Measurements from ENCODE around the gene NDUFAF5.

Gene NDUFAF5

GRCh38 chr20:13852306-13852705 is 67.5 kb downstream of the NDUFAF5 start:
- no peak for TF ChIP-seq CTCF (IDR thresholded peaks at IDR 0.05; ENCODE audit: insufficient read depth, low read length)
- TF ChIP-seq GABPA (IDR thresholded peaks at IDR 0.05; ENCODE audit: low read depth) = no peak
- TF ChIP-seq POLR2AphosphoS5 (IDR thresholded peaks at IDR 0.05; ENCODE audit: low read depth) = no peak
- no peak for TF ChIP-seq SPI1 (IDR thresholded peaks at IDR 0.05; ENCODE audit: borderline replicate concordance, low read depth)
- TF ChIP-seq REST (IDR thresholded peaks at IDR 0.05; ENCODE audit: insufficient replicate concordance, low read depth) = no peak
- H3K27me3 ChIP-seq (ENCODE audit: insufficient read depth, poor library complexity, severe bottlenecking) = no peaks in the 10 kb centered on the region
- H3K4me3 ChIP-seq (replicated peaks; ENCODE audit: insufficient read depth, low read length) = no peak overlapping the region
- H3K27ac ChIP-seq (replicated peaks) = no peak overlapping the region
- no peak for DNase-seq (ENCODE audit: low read depth in 1 of 2, low spot score in 1 of 2)

GRCh38 chr20:13855613-13856012 is 70.8 kb downstream of the NDUFAF5 start:
- no peak for TF ChIP-seq GABPA (IDR thresholded peaks at IDR 0.05; ENCODE audit: low read depth)
- no peak for TF ChIP-seq SPI1 (IDR thresholded peaks at IDR 0.05; ENCODE audit: borderline replicate concordance, low read depth)
- no peak for TF ChIP-seq CTCF (IDR thresholded peaks at IDR 0.05; ENCODE audit: insufficient read depth, low read length)
- TF ChIP-seq POLR2AphosphoS5 (IDR thresholded peaks at IDR 0.05; ENCODE audit: low read depth) = no peak
- TF ChIP-seq REST (IDR thresholded peaks at IDR 0.05; ENCODE audit: insufficient replicate concordance, low read depth) = no peak
- Histone ChIP-seq H3K27ac (replicated peaks) (no peak overlapping the region), H3K4me3 (replicated peaks; ENCODE audit: insufficient read depth, low read length) (no peak overlapping the region), H3K27me3 (ENCODE audit: insufficient read depth, poor library complexity, severe bottlenecking) (no peaks in the 10 kb centered on the region)
- DNase-seq (ENCODE audit: low read depth in 1 of 2, low spot score in 1 of 2) = no peak

GRCh38 chr20:13856354-13856753 is 71.5 kb downstream of the NDUFAF5 start:
- TF ChIP-seq REST (IDR thresholded peaks at IDR 0.05; ENCODE audit: insufficient replicate concordance, low read depth) (no peak), CTCF (IDR thresholded peaks at IDR 0.05; ENCODE audit: insufficient read depth, low read length) (no peak), GABPA (IDR thresholded peaks at IDR 0.05; ENCODE audit: low read depth) (no peak), SPI1 (IDR thresholded peaks at IDR 0.05; ENCODE audit: borderline replicate concordance, low read depth) (no peak), POLR2AphosphoS5 (IDR thresholded peaks at IDR 0.05; ENCODE audit: low read depth) (no peak)
- DNase-seq (ENCODE audit: low read depth in 1 of 2, low spot score in 1 of 2) = no peak
- Histone ChIP-seq H3K27me3 (ENCODE audit: insufficient read depth, poor library complexity, severe bottlenecking) (no peaks in the 10 kb centered on the region), H3K27ac (replicated peaks) (no peak overlapping the region), H3K4me3 (replicated peaks; ENCODE audit: insufficient read depth, low read length) (no peak overlapping the region)

Measured in HL-60 (cell line).